Measurements from ENCODE around the gene LIX1. TPM values are rescaled to one million over a fixed set of nuclear protein-coding genes. Genes with fewer than 3 reads are reported as not detected.

LIX1 gene
- total and polyA plus RNA-seq, 4 donors: not detected

GRCh38 chr5:97094579-97095317 is 47.7 kb downstream of the LIX1 start:
- H3K4me1 ChIP-seq (ENCODE audit: control insufficient read depth in 4 of 4, insufficient read depth in 4 of 4, low read length in 3 of 4): no peaks in the 10 kb centered on the region
- no peak overlapping the region for H3K9ac ChIP-seq (ENCODE audit: low read depth in 1 of 2, low read length in 2 of 2)
- no peaks in the 10 kb centered on the region for H3K36me3 ChIP-seq (ENCODE audit: control insufficient read depth in 4 of 4, insufficient read depth in 3 of 4, low read depth in 1 of 4, low read length in 3 of 4)
- no peak for TF ChIP-seq FOXA1 (IDR thresholded peaks at IDR 0.05)
- no peak for TF ChIP-seq GABPA (IDR thresholded peaks at IDR 0.05 in 1 of 2, conservative IDR thresholded peaks at IDR 0.05 in 1 of 2)
- no peak for TF ChIP-seq HNF4G (IDR thresholded peaks at IDR 0.05)
- TF ChIP-seq EGR1 (IDR thresholded peaks at IDR 0.05; ENCODE audit: low read depth in 2 of 2): no peak
- TF ChIP-seq NR2F2 (IDR thresholded peaks at IDR 0.05): no peak
- no peak for TF ChIP-seq JUND (IDR thresholded peaks at IDR 0.05)
- no peak for TF ChIP-seq CTCF (IDR thresholded peaks at IDR 0.05; ENCODE audit: low read depth, low read length, missing input control)
- no peak for TF ChIP-seq YY1 (IDR thresholded peaks at IDR 0.05)
- TF ChIP-seq REST (IDR thresholded peaks at IDR 0.05): no peak
- no peak for TF ChIP-seq RXRA (IDR thresholded peaks at IDR 0.05)
- TF ChIP-seq TAF1 (conservative IDR thresholded peaks at IDR 0.05): no peak
- TF ChIP-seq RAD21 (IDR thresholded peaks at IDR 0.05): no peak
- TF ChIP-seq ATF3 (IDR thresholded peaks at IDR 0.05): no peak
- TF ChIP-seq SP1 (IDR thresholded peaks at IDR 0.05): no peak
- no peaks in the 10 kb centered on the region for H3K9me3 ChIP-seq (ENCODE audit: control insufficient read depth in 4 of 4, low read length in 3 of 4)
- DNase-seq (ENCODE audit: low spot score): no peak
- no peak overlapping the region for H3K27ac ChIP-seq (ENCODE audit: low read depth in 1 of 2, low read length in 2 of 2)
- no peak overlapping the region for H3K4me3 ChIP-seq (ENCODE audit: low read depth in 1 of 3, low read length in 3 of 3)
- no peaks in the 10 kb centered on the region for H3K27me3 ChIP-seq (ENCODE audit: control insufficient read depth in 4 of 4, insufficient read depth in 4 of 4, low read length in 3 of 4)
- WGBS: 91% methylated on average over 8 of the region's 8 CpGs

GRCh38 chr5:97093193-97093592 is 49.2 kb downstream of the LIX1 start:
- H3K27ac ChIP-seq (ENCODE audit: low read depth in 1 of 2, low read length in 2 of 2): no peak overlapping the region
- TF ChIP-seq NR2F2 (IDR thresholded peaks at IDR 0.05): no peak
- no peak for DNase-seq (ENCODE audit: low spot score)
- no peak overlapping the region for H3K4me3 ChIP-seq (ENCODE audit: low read depth in 1 of 3, low read length in 3 of 3)
- H3K27me3 ChIP-seq (ENCODE audit: control insufficient read depth in 4 of 4, insufficient read depth in 4 of 4, low read length in 3 of 4): no peaks in the 10 kb centered on the region
- no peaks in the 10 kb centered on the region for H3K9me3 ChIP-seq (ENCODE audit: control insufficient read depth in 4 of 4, low read length in 3 of 4)
- no peaks in the 10 kb centered on the region for H3K4me1 ChIP-seq (ENCODE audit: control insufficient read depth in 4 of 4, insufficient read depth in 4 of 4, low read length in 3 of 4)
- no peak overlapping the region for H3K9ac ChIP-seq (ENCODE audit: low read depth in 1 of 2, low read length in 2 of 2)
- H3K36me3 ChIP-seq (ENCODE audit: control insufficient read depth in 4 of 4, insufficient read depth in 3 of 4, low read depth in 1 of 4, low read length in 3 of 4): no peaks in the 10 kb centered on the region
